Stimulated activated CD4-positive, alpha-beta T cell treated with anti-CD3 and anti-CD28 coated beads, Interleukin-4, amount 100 ng/mL, for 48 hours (primary cell): ENCODE data around the gene P2RX2.

Experiments used
- DNase-seq, 2 donors: peaks; one replicate each; pipeline ENCODE4 v3.0.0-alpha.2; 2020; ENCODE audit warnings: low read depth in 2 of 2

The P2RX2 gene

GRCh38 chr12:132638541-132639408 is 20.2 kb downstream of the P2RX2 start:
- no peak for DNase-seq

- DNase-seq: no peak
Observed at GRCh38 chr12:132639956-132640520, 21.5 kb downstream of the P2RX2 start.

- no peak for DNase-seq
Observed at GRCh38 chr12:132640936-132641335, 22.4 kb downstream of the P2RX2 start.

- no peak for DNase-seq
Observed at GRCh38 chr12:132641811-132642650, 23.5 kb downstream of the P2RX2 start.

- DNase-seq: no peak
Observed at GRCh38 chr12:132642846-132643835, 24.6 kb downstream of the P2RX2 start.

- no peak for DNase-seq
Observed at GRCh38 chr12:132646850-132647249, 28.3 kb downstream of the P2RX2 start.

- DNase-seq: no peak
Observed at GRCh38 chr12:132647858-132648257, 29.3 kb downstream of the P2RX2 start.

- DNase-seq: no peak
Observed at GRCh38 chr12:132648616-132649225, 30.1 kb downstream of the P2RX2 start.

GRCh38 chr12:132649226-132649945 is 30.8 kb downstream of the P2RX2 start:
- DNase-seq: no peak

- DNase-seq: no peak
Observed at GRCh38 chr12:132651444-132652100, 33.0 kb downstream of the P2RX2 start.

GRCh38 chr12:132653567-132654290 is 35.2 kb downstream of the P2RX2 start:
- no peak for DNase-seq

GRCh38 chr12:132657004-132657727 is 38.6 kb downstream of the P2RX2 start:
- DNase-seq: no peak

GRCh38 chr12:132658149-132658894 is 39.7 kb downstream of the P2RX2 start:
- no peak for DNase-seq

GRCh38 chr12:132659146-132659545 is 40.6 kb downstream of the P2RX2 start:
- DNase-seq: no peak

GRCh38 chr12:132660052-132660451 is 41.5 kb downstream of the P2RX2 start:
- DNase-seq: no peak

GRCh38 chr12:132660996-132661395 is 42.4 kb downstream of the P2RX2 start:
- no peak for DNase-seq

- DNase-seq: no peak
Observed at GRCh38 chr12:132661972-132662371, 43.4 kb downstream of the P2RX2 start.
